ENCODE data around the gene ABHD16A.

DNA sequence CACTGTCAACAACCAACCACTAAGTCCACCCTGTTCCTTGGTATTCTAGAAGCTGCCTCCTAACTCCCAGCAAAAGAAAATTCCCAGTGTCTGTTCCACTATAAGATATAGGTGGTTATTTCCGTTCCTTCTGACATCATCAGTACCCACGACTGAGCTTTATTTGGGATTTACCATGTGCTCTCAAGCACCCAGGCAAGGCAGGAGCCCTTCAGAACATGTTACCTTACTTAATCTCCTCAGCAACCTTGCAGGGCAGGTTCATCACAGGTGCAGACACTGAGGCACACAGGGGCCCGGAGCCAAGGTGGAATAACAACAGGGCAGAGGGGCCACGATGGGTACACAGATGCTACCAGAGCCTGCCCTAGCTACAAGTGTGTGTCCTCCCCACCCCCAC, 10.8 kb downstream of the ABHD16A start:
- TF ChIP-seq, protein P1, sequence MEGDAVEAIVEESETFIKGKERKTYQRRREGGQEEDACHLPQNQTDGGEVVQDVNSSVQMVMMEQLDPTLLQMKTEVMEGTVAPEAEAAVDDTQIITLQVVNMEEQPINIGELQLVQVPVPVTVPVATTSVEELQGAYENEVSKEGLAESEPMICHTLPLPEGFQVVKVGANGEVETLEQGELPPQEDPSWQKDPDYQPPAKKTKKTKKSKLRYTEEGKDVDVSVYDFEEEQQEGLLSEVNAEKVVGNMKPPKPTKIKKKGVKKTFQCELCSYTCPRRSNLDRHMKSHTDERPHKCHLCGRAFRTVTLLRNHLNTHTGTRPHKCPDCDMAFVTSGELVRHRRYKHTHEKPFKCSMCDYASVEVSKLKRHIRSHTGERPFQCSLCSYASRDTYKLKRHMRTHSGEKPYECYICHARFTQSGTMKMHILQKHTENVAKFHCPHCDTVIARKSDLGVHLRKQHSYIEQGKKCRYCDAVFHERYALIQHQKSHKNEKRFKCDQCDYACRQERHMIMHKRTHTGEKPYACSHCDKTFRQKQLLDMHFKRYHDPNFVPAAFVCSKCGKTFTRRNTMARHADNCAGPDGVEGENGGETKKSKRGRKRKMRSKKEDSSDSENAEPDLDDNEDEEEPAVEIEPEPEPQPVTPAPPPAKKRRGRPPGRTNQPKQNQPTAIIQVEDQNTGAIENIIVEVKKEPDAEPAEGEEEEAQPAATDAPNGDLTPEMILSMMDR (IDR thresholded peaks at IDR 0.05; ENCODE audit: extremely low read depth in 1 of 2, insufficient read depth in 1 of 2, low read depth in 1 of 2, low read length in 2 of 2), result no peak
- no peak for TF ChIP-seq EZH2 (IDR thresholded peaks at IDR 0.05; ENCODE audit: borderline replicate concordance, low read depth, low read length, severe bottlenecking)
